Transverse colon (tissue), 4 donors: ENCODE results near the gene PRKG1. TPM values are rescaled to one million over a fixed set of nuclear protein-coding genes. Genes with fewer than 3 reads are reported as not detected.

Experiments
- DNase-seq: peaks from one replicate; pipeline ENCODE4 v3.0.0-alpha.2; 2019
- H3K27ac ChIP-seq, 4 donors: fragments of 200-600 bp; sonication (generic); 2 replicates each; pipeline ENCODE4 v1.5.1; 2016 to 2018; ENCODE audit warnings: inconsistent platforms in 4 of 4
- H3K27me3 ChIP-seq: fragments of 200-600 bp; sonication (generic); 2 replicates; pipeline ENCODE4 v1.5.1; 2017; ENCODE audit warnings: inconsistent platforms
- H3K36me3 ChIP-seq, 4 donors: fragments of 200-600 bp; sonication (generic); 2 replicates each; pipeline ENCODE4 v1.5.1; 2017 to 2019; ENCODE audit warnings: inconsistent platforms in 4 of 4
- H3K4me1 ChIP-seq, 4 donors: fragments of 200-600 bp; sonication (generic); 2 replicates each; pipeline ENCODE4 v1.5.1; 2017 to 2020; ENCODE audit warnings: inconsistent platforms in 4 of 4
- H3K4me3 ChIP-seq, 4 donors: fragments of 200-600 bp; sonication (generic); 1 replicate in 1 of 4; 2 replicates in 3 of 4; pipeline versions ENCODE4 v1.5.1 to v1.6.1; 2017 to 2019; ENCODE audit warnings: inconsistent platforms in 4 of 4
- H3K9me3 ChIP-seq, 2 donors: fragments of 200-600 bp; sonication (generic); 2 replicates each; pipeline ENCODE4 v1.5.1; 2017 to 2019; ENCODE audit warnings: inconsistent platforms in 2 of 2
- CTCF ChIP-seq, 5 experiments: fragments of 200-600 bp in 3 of 5; fragments of 450-650 bp in 2 of 5; sonication (generic) in 3 of 5; IDR thresholded peaks; 1 replicate in 2 of 5; 2 replicates in 3 of 5; pipeline ENCODE4 v1.5.1; 2016 to 2017; ENCODE audit warnings: antibody characterized with exemption in 5 of 5, inconsistent platforms in 3 of 5, mild to moderate bottlenecking in 2 of 5, moderate library complexity in 1 of 5
- EP300 ChIP-seq: sonication (generic); formaldehyde crosslinking; IDR thresholded peaks from one replicate; pipeline ENCODE4 v1.6.1; 2017; ENCODE audit warnings: antibody characterized with exemption, low read depth
- POLR2A ChIP-seq: fragments of 450-650 bp; IDR thresholded peaks from one replicate; pipeline ENCODE4 v1.6.1; 2016; ENCODE audit warnings: antibody characterized with exemption, mild to moderate bottlenecking, moderate library complexity
- POLR2AphosphoS5 ChIP-seq, 3 donors: sonication (generic); formaldehyde crosslinking; IDR thresholded peaks; one replicate each; pipeline ENCODE4 v1.6.1; 2016; ENCODE audit warnings: antibody characterized with exemption in 3 of 3
- WGBS, 2 donors: methylation state at CpG; one replicate each; pipeline ENCODE4 v1.1.5; 2018; ENCODE audit warnings: low coverage in 1 of 2; 5-methylcytosine and 5-hydroxymethylcytosine counted together
- in situ Hi-C, 4 donors: fragments of 200-750 bp; cut with MboI; loops; one replicate each; pipeline versions ENCODE4 v1.15.0 to v1.15.1; 2017; ENCODE audit warnings: low sequenced_read_pairs in 3 of 4, low pct_ligation_motif_present in 1 of 4, low pct_unique_long_range_greater_than_20kb in 1 of 4
- intact Hi-C: fragments of 100-400 bp; cut with DNase I; formaldehyde crosslinking; loops from one replicate; pipeline ENCODE4 v1.15.1; 2023; ENCODE audit warnings: low total_unique reads
- total RNA-seq, 4 donors: library from RNA; depleted of rRNA; stranded (reverse); fragments of >200 nt; gene quantifications; one replicate each; pipeline ENCODE4 v1.1.0, GENCODE V29; 2016

PRKG1 gene
- total RNA-seq, 4 donors from 2014 or later: 17.6 to 30.6 (median 26.9) TPM

- peak; percentile 16 for DNase-seq
- peaks cover 9 to 22% (median 14%) of the 10 kb centered on the region in 4 donors for H3K4me1 ChIP-seq
- no peaks in the 10 kb centered on the region for H3K27me3 ChIP-seq
- no peaks in the 10 kb centered on the region for H3K9me3 ChIP-seq
- no peaks in the 10 kb centered on the region for H3K36me3 ChIP-seq
- peak overlapping the region; percentile 61 to 68 (median 64) for H3K27ac ChIP-seq
- intact Hi-C loops (no loop called here), in situ Hi-C loops (no loop called here)
- WGBS, 2 donors: 40 to 78% methylated on average over 2 to 3 of the region's 3 CpGs
- no peak overlapping the region for H3K4me3 ChIP-seq
- no peak for TF ChIP-seq EP300
- no peak for TF ChIP-seq POLR2AphosphoS5 (IDR thresholded peaks at IDR 0.05)
- no peak for TF ChIP-seq CTCF (IDR thresholded peaks at IDR 0.05)
- no peak for TF ChIP-seq POLR2A
Observed at GRCh38 chr10:51397244-51397643, 323.0 kb downstream of the PRKG1 start.

DNA sequence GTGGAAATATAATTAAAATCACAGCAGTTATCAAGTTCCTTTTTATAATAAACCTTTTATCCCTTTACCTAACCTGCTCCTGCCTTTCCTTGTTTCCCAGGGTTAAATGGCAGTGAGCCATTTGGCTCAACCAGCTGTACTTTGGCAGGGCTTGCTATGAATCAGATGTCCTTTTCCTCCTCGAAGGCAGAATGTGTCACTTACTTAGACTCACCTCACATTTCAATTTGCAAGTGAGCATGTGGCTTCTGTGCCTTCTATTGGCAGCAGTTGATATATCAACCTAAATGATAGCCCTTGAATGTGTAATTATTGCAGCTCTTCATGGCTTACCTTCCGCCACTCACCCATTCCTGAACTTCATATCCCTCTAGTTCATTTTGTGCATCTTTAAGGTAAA lies 323.4 kb downstream of the PRKG1 start:
- intact Hi-C loops: no loop called here
- in situ Hi-C loops: no loop called here

GRCh38 chr10:51399840-51400239 lies 325.6 kb downstream of the PRKG1 start:
- H3K4me3 ChIP-seq: no peak overlapping the region
- WGBS, 2 donors: 87 to 93% methylated on average over 6 of the region's 6 CpGs
- H3K9me3 ChIP-seq: no peaks in the 10 kb centered on the region
- H3K36me3 ChIP-seq: no peaks in the 10 kb centered on the region
- intact Hi-C loops (no loop called here), in situ Hi-C loops (loop anchor here in 1 of 4 donors (25.0 kb wide), 1 partner anchor 812 kb away; no protein-coding TSS in a partner anchor)
- DNase-seq: no peak
- H3K4me1 ChIP-seq: peaks cover 9 to 22% (median 14%) of the 10 kb centered on the region in 4 donors
- H3K27ac ChIP-seq: no peak overlapping the region
- no peaks in the 10 kb centered on the region for H3K27me3 ChIP-seq
- TF ChIP-seq POLR2AphosphoS5 (IDR thresholded peaks at IDR 0.05) (no peak), POLR2A (no peak), CTCF (IDR thresholded peaks at IDR 0.05) (no peak), EP300 (no peak)

More for the DNA sequence above, 323.4 kb downstream of the PRKG1 start:
- no peaks in the 10 kb centered on the region for H3K36me3 ChIP-seq
- H3K4me3 ChIP-seq: no peak overlapping the region
- no peaks in the 10 kb centered on the region for H3K9me3 ChIP-seq
- peak; percentile 78 for DNase-seq
- no peaks in the 10 kb centered on the region for H3K27me3 ChIP-seq
- WGBS, 2 donors: 38 to 40% methylated on average over 2 of the region's 2 CpGs
- peak overlapping the region; percentile 61 to 68 (median 64) for H3K27ac ChIP-seq
- peak in 1 of 5 experiments; percentile 14 for TF ChIP-seq CTCF (IDR thresholded peaks at IDR 0.05)
- peak in 2 of 3 donors; percentile 57 to 66 for TF ChIP-seq POLR2AphosphoS5 (IDR thresholded peaks at IDR 0.05)
- no peak for TF ChIP-seq EP300
- H3K4me1 ChIP-seq: peaks cover 9 to 22% (median 14%) of the 10 kb centered on the region in 4 donors

- Histone ChIP-seq H3K27me3 (no peaks in the 10 kb centered on the region), H3K4me3 (no peak overlapping the region), H3K27ac (peak overlapping the region in 1 of 4 donors; percentile 24), H3K36me3 (no peaks in the 10 kb centered on the region), H3K4me1 (peaks cover 9 to 24% (median 14%) of the 10 kb centered on the region in 4 donors), H3K9me3 (no peaks in the 10 kb centered on the region)
- in situ Hi-C loops: loop anchor here in 1 of 4 donors (25.0 kb wide), 1 partner anchor 812 kb away; no protein-coding TSS in a partner anchor
- TF ChIP-seq POLR2AphosphoS5 (IDR thresholded peaks at IDR 0.05) (no peak), POLR2A (no peak), EP300 (no peak), CTCF (IDR thresholded peaks at IDR 0.05) (no peak)
- no peak for DNase-seq
- intact Hi-C loops: no loop called here
- WGBS, 2 donors: 66 to 68% methylated on average over 8 of the region's 8 CpGs
Observed at GRCh38 chr10:51400392-51401096, 326.3 kb downstream of the PRKG1 start.
